ENCODE measurements around the gene APOBR.

DNA sequence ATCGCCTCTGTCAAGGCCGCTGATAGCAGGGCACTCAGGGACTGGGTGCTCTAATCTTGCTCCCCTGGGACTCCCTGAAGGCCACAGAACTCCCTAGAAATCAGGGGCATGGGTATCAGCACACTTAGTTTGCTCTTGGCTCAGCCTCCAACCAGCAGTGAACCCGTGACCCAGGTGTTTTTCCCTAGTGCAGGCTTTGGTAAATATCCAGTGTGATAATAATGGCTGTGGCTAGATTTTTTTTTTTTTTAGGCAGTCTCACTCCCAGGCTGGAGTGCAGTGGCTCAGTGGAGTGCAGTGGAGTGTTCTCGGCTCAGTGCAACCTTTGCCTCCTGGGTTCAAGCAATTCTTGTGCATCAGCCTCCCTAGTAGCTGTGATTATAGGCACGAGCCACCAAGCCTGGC lies 34.0 kb downstream of the APOBR start:
- TF ChIP-seq EZH2phosphoT487 (IDR thresholded peaks at IDR 0.05; ENCODE audit: borderline replicate concordance, low read depth, low read length): no peak
- TF ChIP-seq, protein P1, sequence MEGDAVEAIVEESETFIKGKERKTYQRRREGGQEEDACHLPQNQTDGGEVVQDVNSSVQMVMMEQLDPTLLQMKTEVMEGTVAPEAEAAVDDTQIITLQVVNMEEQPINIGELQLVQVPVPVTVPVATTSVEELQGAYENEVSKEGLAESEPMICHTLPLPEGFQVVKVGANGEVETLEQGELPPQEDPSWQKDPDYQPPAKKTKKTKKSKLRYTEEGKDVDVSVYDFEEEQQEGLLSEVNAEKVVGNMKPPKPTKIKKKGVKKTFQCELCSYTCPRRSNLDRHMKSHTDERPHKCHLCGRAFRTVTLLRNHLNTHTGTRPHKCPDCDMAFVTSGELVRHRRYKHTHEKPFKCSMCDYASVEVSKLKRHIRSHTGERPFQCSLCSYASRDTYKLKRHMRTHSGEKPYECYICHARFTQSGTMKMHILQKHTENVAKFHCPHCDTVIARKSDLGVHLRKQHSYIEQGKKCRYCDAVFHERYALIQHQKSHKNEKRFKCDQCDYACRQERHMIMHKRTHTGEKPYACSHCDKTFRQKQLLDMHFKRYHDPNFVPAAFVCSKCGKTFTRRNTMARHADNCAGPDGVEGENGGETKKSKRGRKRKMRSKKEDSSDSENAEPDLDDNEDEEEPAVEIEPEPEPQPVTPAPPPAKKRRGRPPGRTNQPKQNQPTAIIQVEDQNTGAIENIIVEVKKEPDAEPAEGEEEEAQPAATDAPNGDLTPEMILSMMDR (conservative IDR thresholded peaks at IDR 0.05; ENCODE audit: low read length): no peak

All from OCI-LY7 (cell line).